Upper lobe of left lung (tissue), 4 donors: Measurements from ENCODE around the gene CLMN.

Experiments
- POLR2A ChIP-seq, 4 donors: fragments of 450-650 bp; IDR thresholded peaks; one replicate each; pipeline ENCODE4 v1.5.1; 2016 to 2017; ENCODE audit warnings: antibody characterized with exemption in 4 of 4, mild to moderate bottlenecking in 2 of 4
- TF ChIP-seq, protein P1 (sequence below), 6 experiments: fragments of 450-650 bp in 4 of 6; fragments of 200-600 bp in 2 of 6; sonication (generic) in 2 of 6; IDR thresholded peaks; one replicate each; pipeline ENCODE4 v1.5.1; 2016 to 2019; ENCODE audit warnings: antibody characterized with exemption in 6 of 6

DNA sequence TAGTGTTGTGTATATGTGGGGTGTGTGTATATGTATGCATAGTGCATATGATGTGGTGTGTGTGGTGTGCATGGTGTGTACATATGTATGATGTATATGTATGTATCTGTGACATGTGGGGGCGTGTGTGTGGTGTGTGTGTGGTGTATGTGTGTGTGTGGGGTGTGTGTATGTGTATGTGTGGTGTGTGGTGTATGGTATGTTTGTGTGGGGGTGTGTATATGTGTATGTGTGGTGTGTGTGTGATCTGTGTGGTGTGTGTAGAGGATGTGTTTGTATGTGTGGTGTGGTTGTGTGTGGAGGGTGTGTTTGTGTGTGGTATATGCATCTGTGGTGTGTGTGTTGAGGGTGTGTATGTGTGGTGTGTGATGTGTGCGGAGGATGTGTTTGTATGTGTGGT lies 61.6 kb downstream of the CLMN start:
- TF ChIP-seq, protein P1, sequence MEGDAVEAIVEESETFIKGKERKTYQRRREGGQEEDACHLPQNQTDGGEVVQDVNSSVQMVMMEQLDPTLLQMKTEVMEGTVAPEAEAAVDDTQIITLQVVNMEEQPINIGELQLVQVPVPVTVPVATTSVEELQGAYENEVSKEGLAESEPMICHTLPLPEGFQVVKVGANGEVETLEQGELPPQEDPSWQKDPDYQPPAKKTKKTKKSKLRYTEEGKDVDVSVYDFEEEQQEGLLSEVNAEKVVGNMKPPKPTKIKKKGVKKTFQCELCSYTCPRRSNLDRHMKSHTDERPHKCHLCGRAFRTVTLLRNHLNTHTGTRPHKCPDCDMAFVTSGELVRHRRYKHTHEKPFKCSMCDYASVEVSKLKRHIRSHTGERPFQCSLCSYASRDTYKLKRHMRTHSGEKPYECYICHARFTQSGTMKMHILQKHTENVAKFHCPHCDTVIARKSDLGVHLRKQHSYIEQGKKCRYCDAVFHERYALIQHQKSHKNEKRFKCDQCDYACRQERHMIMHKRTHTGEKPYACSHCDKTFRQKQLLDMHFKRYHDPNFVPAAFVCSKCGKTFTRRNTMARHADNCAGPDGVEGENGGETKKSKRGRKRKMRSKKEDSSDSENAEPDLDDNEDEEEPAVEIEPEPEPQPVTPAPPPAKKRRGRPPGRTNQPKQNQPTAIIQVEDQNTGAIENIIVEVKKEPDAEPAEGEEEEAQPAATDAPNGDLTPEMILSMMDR (IDR thresholded peaks at IDR 0.05): no peak
- no peak for TF ChIP-seq POLR2A (IDR thresholded peaks at IDR 0.05)
